DMS153 treated with DMSO at 0.1 percent for 48 hours (cell line): Measurements from ENCODE around the gene PMP22.
"Not testable (repeated sequence)": the region's sequence is repeated elsewhere in the genome, so short reads cannot be mapped to it uniquely, and the experiment has no call there.

Experiments
- DNase-seq: peaks from one replicate; lab custom pipeline; 2025; ENCODE audit not compliant: unreplicated experiment; lab: John Stamatoyannopoulos, UW

The PMP22 gene

DNA sequence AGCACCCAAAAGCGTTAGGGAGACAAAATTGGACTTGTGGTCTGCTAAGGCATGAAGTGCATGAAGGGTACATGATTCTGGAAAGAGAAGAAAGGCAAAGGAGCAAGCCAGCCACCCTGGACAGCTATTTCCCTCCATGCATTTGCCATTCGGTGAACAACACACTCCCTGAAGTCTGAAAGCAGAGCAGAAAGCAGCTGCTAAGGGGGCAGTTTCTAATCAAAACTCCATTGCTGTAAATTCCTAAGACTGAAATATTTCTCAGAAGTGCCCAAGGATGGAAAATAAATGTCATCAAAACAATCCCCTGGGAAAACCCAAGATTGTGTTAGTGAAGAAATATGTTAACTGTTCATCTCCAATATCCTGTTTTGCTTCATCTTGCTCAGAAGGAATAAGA lies 44.3 kb downstream of the PMP22 start:
- DNase-seq, result no peak

DNA sequence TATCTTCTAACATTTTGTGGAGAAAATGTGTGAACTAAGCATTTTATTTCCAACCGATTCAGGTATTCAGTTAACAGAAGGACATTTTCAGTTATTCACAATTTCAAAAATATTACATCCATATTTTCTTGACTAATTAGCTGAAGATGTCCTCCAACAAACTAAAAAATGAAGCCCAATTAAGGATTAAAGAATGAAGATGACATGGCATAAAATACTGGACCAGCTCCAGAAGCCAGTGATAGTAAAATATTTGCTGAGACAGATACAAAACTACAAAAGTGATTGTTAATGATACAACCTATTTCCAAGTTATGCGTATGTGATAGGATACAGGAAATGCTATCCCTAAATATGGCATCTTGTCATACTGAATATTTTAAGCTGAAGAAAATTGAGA lies 48.6 kb downstream of the PMP22 start:
- no peak for DNase-seq

DNA sequence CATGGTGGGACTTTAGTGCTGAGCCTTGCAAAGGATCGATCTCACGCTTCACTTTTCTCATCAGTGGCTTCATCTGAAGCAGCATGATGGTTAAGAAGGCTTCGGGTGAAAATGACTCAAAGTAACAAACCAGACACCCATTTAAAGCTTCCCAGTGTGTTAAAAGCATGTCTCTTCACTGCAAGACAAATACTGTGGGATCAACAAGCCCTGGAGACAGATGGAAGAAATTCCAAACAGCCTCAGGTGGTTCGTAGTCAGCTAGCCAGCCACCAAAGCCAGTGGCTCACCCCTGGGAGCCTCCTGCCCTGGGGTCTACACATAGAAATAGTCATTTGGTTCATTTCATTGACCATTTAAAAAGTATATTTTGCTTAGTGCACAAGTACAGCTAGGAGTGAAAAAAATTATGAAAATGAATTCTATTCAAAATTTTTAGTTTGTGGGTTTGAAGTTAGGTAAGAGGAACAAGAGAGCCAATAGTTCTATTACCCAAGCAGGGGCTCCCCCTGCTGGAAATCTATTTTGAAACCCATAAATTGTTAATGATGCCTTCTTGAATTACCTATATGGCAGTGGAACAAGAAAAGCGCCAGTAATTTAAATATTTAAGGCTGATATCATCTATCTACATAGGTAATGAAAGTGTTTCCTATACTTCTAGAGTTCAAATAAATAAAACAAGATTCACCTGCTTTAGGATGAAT lies 51.6 kb downstream of the PMP22 start:
- no peak for DNase-seq

DNA sequence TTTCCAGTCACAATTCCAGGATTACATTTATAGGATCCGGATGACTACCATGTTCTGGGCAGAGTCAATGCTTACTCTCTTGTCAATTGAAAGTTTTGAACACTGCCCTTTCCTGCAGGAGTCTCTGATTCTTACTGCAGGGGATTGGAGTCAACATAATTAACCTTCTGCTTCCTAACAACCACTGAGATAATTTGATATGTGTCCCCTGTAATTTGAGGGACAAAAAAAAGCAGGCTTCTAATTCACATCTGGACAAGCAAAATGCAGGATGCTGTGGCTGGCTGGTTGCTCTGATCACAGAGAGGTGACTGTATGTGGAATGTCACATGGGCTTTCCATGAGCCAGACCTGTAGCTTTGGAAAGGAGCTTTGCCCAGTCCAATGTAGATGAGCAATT lies 54.9 kb downstream of the PMP22 start:
- DNase-seq, result no peak

DNA sequence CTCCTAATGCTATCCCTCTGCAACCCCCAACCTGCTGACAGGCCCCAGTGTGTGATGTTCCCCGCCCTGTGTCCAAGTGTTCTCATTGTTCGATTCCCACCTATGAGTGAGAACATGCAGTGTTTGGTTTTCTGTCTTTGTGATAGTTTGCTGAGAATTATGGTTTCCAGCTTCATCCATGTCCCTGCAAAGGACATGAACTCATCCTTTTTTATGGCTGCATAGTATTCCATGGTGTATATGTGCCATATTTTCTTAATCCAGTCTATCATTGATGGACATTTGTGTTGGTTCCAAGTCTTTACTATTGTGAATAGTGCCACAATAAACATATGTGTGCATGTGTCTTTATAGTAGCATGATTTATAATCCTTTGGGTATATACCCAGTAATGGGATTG lies 62.1 kb downstream of the PMP22 start:
- not testable (repeated sequence) for DNase-seq

DNA sequence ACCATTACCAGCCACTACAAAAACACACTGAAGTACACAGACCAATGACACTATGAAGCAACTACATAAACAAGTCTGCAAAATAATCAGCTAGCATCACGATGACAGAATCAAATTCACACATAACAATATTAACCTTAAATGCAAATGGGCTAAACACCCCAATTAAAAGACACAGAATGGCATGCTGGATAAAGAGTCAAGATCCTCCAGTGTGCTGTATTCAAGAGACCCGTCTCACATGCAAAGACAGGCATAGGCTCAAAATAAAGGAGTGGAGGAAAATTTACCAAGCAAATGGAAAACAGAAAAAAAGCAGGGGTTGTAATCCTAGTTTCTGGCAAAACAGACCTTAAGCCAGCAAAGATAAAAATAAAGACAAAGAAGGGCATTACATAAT lies 64.6 kb downstream of the PMP22 start:
- DNase-seq, result not testable (repeated sequence)

DNA sequence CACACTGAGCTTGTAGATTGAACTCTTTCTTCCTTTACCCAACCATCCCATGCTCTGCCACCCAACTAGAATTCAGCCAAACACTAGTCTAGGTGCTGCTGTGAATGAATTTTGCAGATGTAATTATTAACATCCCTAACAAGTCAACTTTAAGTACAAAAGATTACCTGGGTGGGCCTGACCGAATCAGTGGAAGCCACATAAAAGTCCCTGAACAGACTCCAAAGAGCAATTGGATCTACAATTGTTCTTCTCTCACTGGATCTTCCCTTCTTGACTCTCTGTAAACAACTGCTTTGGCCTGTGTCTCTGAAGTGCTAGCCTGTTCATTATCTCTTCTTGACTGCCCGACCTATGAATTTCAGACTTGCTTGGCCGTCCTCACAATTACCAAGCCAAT lies 67.9 kb downstream of the PMP22 start:
- no peak for DNase-seq

DNA sequence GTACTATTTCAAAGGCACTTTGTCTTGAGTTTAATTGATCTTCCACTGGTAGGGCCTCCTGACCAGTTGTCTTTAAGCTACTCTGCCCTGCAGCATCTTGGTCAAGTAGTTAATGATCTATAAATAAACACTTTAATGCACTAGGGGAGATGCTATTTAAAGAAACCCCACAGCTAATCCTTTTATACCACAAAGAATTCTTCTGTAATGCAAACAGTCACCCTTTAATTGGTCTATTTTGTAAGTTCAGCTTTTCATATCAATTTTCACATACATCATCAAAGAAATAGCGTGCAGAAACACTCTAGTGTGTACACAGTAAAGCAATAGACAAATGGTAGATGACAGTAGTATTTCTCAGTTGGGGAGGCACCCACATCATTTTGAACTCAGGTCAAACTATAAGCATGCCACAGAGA lies 70.3 kb downstream of the PMP22 start:
- DNase-seq, result no peak

DNA sequence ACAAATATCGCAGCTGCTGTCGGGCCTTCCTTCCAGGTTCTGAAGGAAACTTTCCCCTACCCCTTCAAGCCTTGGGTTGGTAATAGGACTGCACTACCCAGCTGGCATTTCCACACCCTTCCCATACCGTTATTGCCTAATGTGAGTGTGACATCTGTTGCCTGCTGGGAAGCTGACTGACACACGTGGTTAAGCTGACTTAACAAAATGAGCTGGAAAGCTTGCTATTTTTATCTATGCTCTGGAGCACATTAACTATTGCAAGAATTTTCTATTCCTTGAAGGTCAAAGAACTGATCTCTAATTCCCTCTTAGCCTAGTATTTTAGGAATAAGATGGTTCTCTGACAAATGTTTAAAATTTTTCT lies 79.5 kb downstream of the PMP22 start:
- no peak for DNase-seq

DNA sequence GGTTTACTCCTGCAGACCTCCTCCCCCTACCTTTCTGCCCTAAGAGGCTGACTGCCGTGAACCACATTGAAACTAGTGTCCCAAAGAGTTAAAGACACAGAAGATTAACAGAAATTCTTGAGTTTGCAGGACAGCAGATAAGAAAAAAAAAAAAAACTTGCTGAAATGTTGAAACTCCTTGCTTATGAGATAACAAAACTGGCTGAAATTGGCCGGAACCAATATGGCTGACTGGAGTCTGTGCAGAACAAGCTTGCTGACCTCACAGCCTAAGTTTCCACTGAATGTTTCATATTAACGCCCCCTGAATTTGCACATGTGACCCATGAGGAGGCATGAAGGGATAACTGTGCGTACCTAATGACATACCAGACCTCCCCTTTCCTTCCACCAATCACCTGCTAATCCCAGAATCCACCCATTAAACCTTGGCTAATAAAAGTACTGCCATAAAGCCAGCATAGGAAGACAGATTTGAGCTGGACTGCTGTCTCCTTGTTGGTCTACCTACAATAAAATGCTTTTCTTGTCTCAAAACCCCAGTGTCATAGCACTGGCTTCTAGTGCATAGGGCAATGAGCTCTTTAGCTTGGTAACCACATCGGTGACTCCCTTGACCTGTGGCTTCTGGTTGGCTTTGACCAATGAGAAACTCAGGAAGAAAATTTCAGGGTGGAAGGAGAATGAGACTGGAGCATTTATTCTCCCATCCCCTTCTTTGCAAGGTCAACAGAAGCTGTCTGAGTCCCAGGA lies 80.1 kb downstream of the PMP22 start:
- DNase-seq, result no peak

DNA sequence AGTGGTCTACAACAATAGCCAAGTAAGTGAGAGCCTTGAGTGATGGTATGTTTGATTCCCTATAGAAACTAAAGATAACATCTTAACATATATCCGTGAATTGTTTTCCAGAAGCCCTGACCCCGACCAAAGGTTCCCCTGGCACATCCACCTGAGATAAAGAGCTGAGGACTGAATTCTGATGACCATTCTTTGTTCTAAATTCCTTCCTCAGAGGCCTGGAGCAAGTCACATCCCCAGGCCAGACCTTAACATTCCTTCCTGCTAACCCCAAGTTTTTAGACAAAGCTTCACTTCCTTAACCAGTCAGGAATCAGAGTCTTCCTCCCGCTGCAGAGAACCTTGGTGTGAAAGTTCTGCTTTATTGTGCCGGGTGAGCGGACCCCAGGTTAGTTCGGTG lies 83.3 kb downstream of the PMP22 start:
- no peak for DNase-seq

DNA sequence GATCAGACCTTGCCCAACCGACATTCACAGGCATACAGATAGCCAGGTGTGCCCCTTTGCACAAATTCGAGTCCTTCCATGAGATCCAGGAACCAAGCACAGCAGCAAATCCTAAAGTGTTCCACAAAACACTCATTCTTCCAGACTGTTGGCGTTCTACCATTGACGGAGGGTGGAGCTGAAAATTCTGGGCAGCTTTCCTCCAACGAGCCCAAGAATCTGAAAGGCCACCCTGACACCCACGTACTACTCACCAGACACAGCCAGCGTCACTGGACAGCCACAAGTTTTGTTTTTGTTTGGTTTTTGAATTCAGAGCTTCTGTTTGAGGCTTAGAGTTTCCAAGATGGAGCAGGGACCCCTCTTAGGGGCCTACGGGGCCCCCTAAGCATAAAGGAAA lies 83.8 kb downstream of the PMP22 start:
- DNase-seq, result no peak

DNA sequence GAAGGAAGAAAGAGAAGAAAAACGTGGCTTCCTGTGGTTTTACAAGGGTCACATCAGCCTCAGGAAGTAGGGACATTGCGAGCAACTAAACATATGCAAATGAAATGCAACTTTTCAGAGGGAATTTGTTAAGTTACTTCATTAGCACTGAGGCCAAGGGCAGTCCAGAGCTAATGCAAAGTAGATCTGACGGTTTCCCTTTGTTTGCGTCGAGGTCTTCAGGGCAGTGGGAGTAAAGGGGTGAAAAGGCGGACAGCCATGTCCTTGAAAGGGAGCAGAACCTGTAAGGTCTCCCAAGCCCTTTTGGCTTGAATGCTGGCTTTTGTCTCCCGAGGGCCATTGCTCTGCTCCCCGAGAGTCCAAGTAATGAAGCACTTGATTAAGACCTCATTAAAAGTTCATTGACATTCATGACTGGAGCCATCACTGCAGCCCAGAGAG lies 85.0 kb downstream of the PMP22 start:
- no peak for DNase-seq
